ENCODE results near the gene NAB2.

The NAB2 gene

DNA sequence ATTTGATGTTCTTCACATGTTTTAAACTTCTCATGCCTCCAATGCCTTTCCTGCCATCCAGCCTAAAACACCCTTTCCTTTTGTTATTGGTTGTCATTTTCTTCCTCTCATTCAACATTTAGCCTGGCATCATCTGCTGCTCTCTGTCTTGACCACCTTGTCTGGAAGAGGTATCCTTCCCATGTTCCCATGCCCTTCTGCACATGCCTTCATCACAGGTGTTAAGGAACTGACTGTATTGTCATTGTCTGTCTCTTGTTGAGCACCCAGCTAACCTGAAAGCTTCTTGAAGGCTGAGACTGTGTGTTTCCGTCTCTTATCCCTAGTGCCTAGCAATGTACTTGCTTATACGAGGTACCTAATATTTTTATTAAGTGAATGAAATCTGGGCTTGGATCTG, 34.9 kb downstream of the NAB2 start:
- peaks cover 7% of the 10 kb centered on the region; the same call in 1 of the 2 replicates for H3K27me3 ChIP-seq (ENCODE audit: insufficient read depth, low read length)
- H3K9ac ChIP-seq (ENCODE audit: low read depth, low read length) = no peak overlapping the region
- H3K27ac ChIP-seq (ENCODE audit: low read length) = no peak overlapping the region
- no peak overlapping the region for H3K4me3 ChIP-seq (ENCODE audit: low read length)
- H3K4me1 ChIP-seq (ENCODE audit: insufficient read depth, low read length) = no peaks in the 10 kb centered on the region
- H3K36me3 ChIP-seq (ENCODE audit: insufficient read depth, low read depth, low read length) = no peaks in the 10 kb centered on the region
- no peaks in the 10 kb centered on the region for H3K9me3 ChIP-seq (ENCODE audit: insufficient read depth, low read depth, low read length)

DNA sequence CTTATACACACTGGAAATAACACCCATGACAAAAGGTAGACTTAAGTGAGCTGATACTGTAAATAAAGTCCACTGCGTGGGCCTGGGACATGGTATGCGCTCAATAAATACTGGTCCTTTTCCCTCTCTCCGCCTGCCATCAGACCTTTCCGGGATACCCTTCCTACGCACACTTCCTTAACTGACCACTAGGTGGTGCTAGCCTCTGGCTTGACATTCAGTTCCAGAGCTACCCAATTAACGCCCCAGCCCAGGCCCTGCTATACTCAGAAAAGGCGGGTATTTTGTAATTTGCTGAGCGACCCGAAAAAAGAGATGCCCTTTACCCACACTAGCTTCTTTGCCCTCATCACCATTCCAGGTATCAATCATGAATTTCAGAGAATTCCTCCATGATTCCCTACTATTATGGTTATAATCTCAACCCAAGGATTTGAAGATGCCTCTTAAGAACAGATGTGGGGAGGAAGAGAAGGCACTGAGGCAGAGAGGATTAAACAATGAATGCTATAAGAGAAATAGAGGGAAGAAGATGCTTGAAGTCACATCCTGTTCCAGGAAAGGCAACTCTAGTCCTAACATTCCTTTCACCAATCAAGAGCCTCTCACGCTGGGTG, 35.5 kb downstream of the NAB2 start:
- Histone ChIP-seq H3K9me3 (ENCODE audit: insufficient read depth, low read depth, low read length) (no peaks in the 10 kb centered on the region), H3K27ac (ENCODE audit: low read length) (no peak overlapping the region), H3K9ac (ENCODE audit: low read depth, low read length) (no peak overlapping the region), H3K4me1 (ENCODE audit: insufficient read depth, low read length) (no peaks in the 10 kb centered on the region), H3K4me3 (ENCODE audit: low read length) (no peak overlapping the region), H3K36me3 (ENCODE audit: insufficient read depth, low read depth, low read length) (no peaks in the 10 kb centered on the region), H3K27me3 (ENCODE audit: insufficient read depth, low read length) (peaks cover 7% of the 10 kb centered on the region; the same call in 1 of the 2 replicates)

DNA sequence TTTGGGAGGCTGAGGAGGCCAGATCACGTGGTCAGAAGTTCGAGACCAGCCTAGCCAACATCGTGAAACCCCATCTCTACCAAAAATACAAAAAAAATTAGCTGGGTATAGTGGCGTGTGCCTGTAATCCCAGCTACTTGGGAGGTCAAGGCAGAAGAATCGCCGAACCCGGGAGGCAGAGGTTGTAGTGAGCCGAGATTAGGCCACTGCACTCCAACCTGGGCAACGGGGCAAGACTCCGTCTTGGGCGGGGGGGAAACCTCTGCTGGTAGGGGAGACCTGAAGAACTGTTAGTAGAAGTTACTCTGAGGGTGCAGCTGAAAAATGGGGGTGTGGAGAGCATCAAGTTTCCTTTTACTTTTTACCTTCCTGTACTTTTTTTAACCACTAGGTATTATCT, 37.1 kb downstream of the NAB2 start:
- Histone ChIP-seq H3K4me1 (ENCODE audit: insufficient read depth, low read length) (peaks cover 15% of the 10 kb centered on the region), H3K27me3 (ENCODE audit: insufficient read depth, low read length) (peaks cover 7% of the 10 kb centered on the region; the same call in 1 of the 2 replicates), H3K27ac (ENCODE audit: low read length) (no peak overlapping the region), H3K9ac (ENCODE audit: low read depth, low read length) (no peak overlapping the region), H3K4me3 (ENCODE audit: low read length) (no peak overlapping the region), H3K9me3 (ENCODE audit: insufficient read depth, low read depth, low read length) (no peaks in the 10 kb centered on the region), H3K36me3 (ENCODE audit: insufficient read depth, low read depth, low read length) (no peaks in the 10 kb centered on the region)

DNA sequence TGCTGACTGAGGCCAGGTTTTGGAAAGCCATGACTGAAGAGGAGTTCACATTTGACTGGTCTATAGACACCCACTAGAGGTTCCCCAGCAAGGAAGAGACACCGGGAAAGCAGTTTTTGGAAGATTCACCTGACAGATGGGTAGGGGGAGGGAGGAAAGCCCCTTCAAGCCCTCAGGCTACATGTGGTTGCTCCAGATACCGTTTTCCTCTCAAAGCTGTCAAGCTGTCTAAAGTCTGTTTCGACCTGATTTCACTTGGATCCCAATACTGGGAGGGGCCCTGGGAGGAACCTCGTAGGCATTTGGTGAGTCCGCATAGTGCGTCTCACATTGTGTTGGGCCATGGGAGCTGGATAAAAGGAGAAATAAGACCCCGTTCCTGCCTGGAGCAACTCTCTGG, 37.6 kb downstream of the NAB2 start:
- peak overlapping the region; percentile 94; the same call in 1 of the 2 replicates for H3K4me3 ChIP-seq (ENCODE audit: low read length)
- peaks cover 7% of the 10 kb centered on the region; the same call in 1 of the 2 replicates for H3K27me3 ChIP-seq (ENCODE audit: insufficient read depth, low read length)
- no peak overlapping the region for H3K27ac ChIP-seq (ENCODE audit: low read length)
- H3K36me3 ChIP-seq (ENCODE audit: insufficient read depth, low read depth, low read length) = no peaks in the 10 kb centered on the region
- H3K4me1 ChIP-seq (ENCODE audit: insufficient read depth, low read length) = peaks cover 20% of the 10 kb centered on the region
- peak overlapping the region; percentile 88; the same call in 1 of the 2 replicates for H3K9ac ChIP-seq (ENCODE audit: low read depth, low read length)
- H3K9me3 ChIP-seq (ENCODE audit: insufficient read depth, low read depth, low read length) = no peaks in the 10 kb centered on the region

DNA sequence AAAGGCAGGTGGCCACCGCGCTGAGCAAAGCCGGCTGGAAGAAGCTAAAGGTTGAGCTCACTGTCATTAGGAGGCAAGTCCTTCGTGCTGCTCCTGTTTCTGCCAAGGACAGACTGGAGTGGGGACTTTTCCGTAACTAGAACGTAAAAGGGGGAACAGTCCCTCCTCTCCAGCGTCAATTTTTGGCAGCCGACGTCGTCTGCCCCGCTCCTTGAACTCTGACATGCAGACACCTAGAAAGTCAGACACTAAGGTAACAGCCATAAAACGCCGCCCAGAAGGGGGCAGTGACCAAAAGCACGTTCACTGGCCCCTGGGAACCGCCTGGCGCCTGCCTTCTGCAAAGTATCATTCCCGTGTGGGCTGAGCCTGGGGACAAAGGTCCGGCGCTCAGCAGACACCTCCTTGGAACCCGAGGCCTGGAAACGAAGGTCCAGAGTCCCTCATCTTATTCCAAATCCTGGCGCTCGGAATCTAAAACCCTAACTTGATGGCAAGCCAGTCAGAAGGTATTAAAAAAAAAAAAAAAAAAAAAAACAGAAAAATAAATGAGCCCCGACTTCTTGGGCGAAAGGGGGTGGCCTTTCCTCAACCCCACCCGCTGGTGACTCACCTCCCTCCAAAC, 38.3 kb downstream of the NAB2 start:
- Histone ChIP-seq H3K27ac (ENCODE audit: low read length) (no peak overlapping the region), H3K9ac (ENCODE audit: low read depth, low read length) (peak overlapping the region; percentile 88; the same call in 1 of the 2 replicates), H3K36me3 (ENCODE audit: insufficient read depth, low read depth, low read length) (peaks cover 5% of the 10 kb centered on the region; the same call in 1 of the 2 replicates), H3K4me1 (ENCODE audit: insufficient read depth, low read length) (peaks cover 27% of the 10 kb centered on the region), H3K4me3 (ENCODE audit: low read length) (peak overlapping the region; percentile 94), H3K27me3 (ENCODE audit: insufficient read depth, low read length) (peaks cover 7% of the 10 kb centered on the region; the same call in 1 of the 2 replicates), H3K9me3 (ENCODE audit: insufficient read depth, low read depth, low read length) (no peaks in the 10 kb centered on the region)

DNA sequence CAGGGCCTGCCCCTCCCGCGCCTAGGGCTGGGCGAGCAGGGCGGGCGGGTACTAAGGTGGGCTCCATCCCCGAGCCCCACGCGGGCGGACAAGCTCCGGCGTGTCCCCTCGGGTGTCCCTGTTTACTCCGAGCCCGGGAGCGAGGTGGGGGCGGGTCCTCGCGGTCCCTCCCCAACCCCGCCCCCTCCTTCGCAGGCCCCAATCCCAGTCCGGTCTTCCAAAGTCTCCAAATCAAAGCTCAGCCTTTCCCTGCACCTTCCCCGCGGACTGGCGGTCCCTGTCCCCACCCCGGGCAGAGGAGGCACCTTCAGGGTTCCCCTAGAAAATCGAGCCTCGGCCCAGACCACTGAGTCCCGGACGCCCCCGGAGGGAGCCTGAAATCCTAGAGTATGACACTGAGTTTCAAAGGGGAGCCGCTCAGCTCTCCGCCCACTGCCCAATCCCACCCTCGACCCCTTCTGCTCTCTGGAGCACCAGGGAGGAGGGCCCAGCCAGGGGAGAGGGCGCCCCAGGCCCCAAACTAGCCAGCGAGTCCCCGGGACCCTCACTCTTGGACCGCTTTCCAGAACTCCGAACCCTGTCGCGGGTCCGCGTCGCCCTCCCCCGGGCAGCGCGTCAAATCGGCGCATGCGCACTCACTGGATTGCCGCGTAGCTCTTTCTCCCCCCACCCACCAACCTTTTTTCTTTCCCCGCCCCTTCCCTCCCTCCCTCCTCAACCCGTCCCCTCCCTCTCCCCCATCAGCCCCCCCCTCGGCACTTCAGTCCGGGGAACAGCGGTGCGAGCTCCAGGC, 39.0 kb downstream of the NAB2 start, which contains the start of gene LRP1:
TSS of gene LRP1 (plus strand) at position 758 of the 793 bp plus-strand sequence. CDS start 482 bp downstream, outside the sequence.
- Histone ChIP-seq H3K4me3 (ENCODE audit: low read length) (peak within 1 kb of the TSS; percentile 94), H3K4me1 (ENCODE audit: insufficient read depth, low read length) (peaks cover 34% of the 10 kb centered on the region), H3K36me3 (ENCODE audit: insufficient read depth, low read depth, low read length) (peaks cover 5% of the 10 kb centered on the region; the same call in 1 of the 2 replicates), H3K9ac (ENCODE audit: low read depth, low read length) (peak within 1 kb of the TSS; percentile 96; the same call in 1 of the 2 replicates), H3K27ac (ENCODE audit: low read length) (peak within 1 kb of the TSS; percentile 80), H3K27me3 (ENCODE audit: insufficient read depth, low read length) (peaks cover 7% of the 10 kb centered on the region; the same call in 1 of the 2 replicates), H3K9me3 (ENCODE audit: insufficient read depth, low read depth, low read length) (no peaks in the 10 kb centered on the region)

DNA sequence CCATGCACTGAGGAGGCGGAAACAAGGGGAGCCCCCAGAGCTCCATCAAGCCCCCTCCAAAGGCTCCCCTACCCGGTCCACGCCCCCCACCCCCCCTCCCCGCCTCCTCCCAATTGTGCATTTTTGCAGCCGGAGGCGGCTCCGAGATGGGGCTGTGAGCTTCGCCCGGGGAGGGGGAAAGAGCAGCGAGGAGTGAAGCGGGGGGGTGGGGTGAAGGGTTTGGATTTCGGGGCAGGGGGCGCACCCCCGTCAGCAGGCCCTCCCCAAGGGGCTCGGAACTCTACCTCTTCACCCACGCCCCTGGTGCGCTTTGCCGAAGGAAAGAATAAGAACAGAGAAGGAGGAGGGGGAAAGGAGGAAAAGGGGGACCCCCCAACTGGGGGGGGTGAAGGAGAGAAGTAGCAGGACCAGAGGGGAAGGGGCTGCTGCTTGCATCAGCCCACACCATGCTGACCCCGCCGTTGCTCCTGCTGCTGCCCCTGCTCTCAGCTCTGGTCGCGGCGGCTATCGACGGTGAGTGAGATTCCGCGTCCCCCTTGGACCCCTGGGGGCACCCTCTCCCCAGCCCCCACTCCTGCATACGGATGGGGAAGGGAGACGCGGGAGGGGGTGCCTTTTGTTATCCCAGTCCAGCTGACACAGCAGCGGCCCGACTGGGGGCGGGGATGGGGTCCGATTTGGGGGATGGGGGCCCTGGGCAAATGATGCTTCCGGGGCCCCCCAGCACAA, 39.8 kb downstream of the NAB2 start:
- H3K27me3 ChIP-seq (ENCODE audit: insufficient read depth, low read length) = peaks cover 7% of the 10 kb centered on the region; the same call in 1 of the 2 replicates
- H3K9ac ChIP-seq (ENCODE audit: low read depth, low read length) = peak overlapping the region; percentile 96; the same call in 1 of the 2 replicates
- peak overlapping the region; percentile 94 for H3K4me3 ChIP-seq (ENCODE audit: low read length)
- H3K9me3 ChIP-seq (ENCODE audit: insufficient read depth, low read depth, low read length) = no peaks in the 10 kb centered on the region
- H3K27ac ChIP-seq (ENCODE audit: low read length) = peak overlapping the region; percentile 71
- peaks cover 39% of the 10 kb centered on the region for H3K4me1 ChIP-seq (ENCODE audit: insufficient read depth, low read length)
- peaks cover 5% of the 10 kb centered on the region; the same call in 1 of the 2 replicates for H3K36me3 ChIP-seq (ENCODE audit: insufficient read depth, low read depth, low read length)

DNA sequence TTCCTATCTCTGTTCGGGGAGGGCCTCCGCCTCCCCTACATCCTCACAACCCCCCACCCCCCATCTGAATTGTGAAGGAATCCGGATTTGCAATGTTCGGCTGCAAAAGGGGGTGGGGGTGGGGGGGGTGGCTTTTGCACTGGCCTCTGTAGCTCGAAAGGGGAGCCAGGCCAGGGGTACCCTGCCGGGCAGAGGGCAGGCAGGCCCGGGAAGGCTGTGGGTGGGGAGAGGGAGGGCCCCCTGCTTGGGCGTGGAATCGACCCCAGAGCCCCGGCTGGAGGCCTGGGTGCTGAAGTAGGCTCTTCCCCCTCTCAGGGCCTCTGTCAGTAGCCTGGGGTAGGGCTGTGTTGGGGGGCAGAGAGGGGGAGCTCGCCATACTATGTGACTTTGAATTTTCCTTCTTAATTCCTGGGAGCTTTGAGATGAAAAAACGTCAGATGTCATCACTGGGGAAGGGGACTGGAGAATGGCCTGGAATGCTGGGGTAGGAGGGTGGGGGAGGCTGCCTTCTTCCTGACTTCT, 40.5 kb downstream of the NAB2 start:
- Histone ChIP-seq H3K9me3 (ENCODE audit: insufficient read depth, low read depth, low read length) (no peaks in the 10 kb centered on the region), H3K27ac (ENCODE audit: low read length) (peak overlapping the region; percentile 71), H3K36me3 (ENCODE audit: insufficient read depth, low read depth, low read length) (peaks cover 5% of the 10 kb centered on the region; the same call in 1 of the 2 replicates), H3K4me1 (ENCODE audit: insufficient read depth, low read length) (peaks cover 46% of the 10 kb centered on the region), H3K9ac (ENCODE audit: low read depth, low read length) (peak overlapping the region; percentile 96; the same call in 1 of the 2 replicates), H3K4me3 (ENCODE audit: low read length) (peak overlapping the region; percentile 94), H3K27me3 (ENCODE audit: insufficient read depth, low read length) (peaks cover 7% of the 10 kb centered on the region; the same call in 1 of the 2 replicates)

DNA sequence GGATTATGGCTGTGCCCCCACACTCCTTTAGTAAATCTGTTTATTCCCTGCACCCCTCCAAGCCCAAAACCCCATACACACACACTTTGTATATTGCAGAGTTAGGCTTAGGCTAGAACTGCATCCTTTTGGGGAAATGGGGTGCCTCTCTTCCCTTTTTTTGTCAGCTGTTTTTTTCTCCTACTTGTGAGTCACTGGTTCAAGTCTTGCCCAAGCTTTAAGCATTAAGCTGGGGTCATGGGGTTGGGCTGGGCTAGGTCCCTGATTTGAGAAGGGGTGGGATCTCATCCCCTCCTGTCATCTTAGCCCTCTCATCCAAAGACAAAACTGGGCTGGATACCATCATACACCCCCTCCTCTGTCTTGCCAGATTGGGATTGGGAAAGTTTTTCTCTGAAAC, 41.0 kb downstream of the NAB2 start:
- Histone ChIP-seq H3K27ac (ENCODE audit: low read length) (peak overlapping the region; percentile 71), H3K36me3 (ENCODE audit: insufficient read depth, low read depth, low read length) (peaks cover 5% of the 10 kb centered on the region; the same call in 1 of the 2 replicates), H3K9me3 (ENCODE audit: insufficient read depth, low read depth, low read length) (no peaks in the 10 kb centered on the region), H3K4me1 (ENCODE audit: insufficient read depth, low read length) (peaks cover 47% of the 10 kb centered on the region), H3K27me3 (ENCODE audit: insufficient read depth, low read length) (peaks cover 7% of the 10 kb centered on the region; the same call in 1 of the 2 replicates), H3K9ac (ENCODE audit: low read depth, low read length) (peak overlapping the region; percentile 96; the same call in 1 of the 2 replicates), H3K4me3 (ENCODE audit: low read length) (peak overlapping the region; percentile 94)

DNA sequence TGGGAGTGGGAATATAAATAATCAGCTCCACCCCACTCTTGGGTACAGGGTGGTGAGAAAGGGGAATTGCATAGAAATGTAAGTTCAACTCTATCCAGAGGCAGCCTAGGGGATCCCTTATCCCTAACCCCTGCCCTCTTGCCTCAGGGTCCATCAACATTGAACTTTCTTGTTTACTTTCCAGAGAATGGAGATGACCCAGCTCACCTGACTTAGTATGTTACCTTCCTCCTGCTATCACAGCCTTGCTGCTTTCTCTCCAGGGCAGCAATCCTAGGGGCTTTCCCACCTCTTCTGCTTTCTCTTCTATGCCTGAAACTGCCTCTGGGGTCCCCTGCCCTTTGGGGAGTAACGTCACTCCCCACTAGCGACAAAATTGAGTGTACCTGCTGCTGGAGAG, 42.0 kb downstream of the NAB2 start:
- Histone ChIP-seq H3K9ac (ENCODE audit: low read depth, low read length) (peak overlapping the region; percentile 96; the same call in 1 of the 2 replicates), H3K27ac (ENCODE audit: low read length) (no peak overlapping the region), H3K36me3 (ENCODE audit: insufficient read depth, low read depth, low read length) (peaks cover 5% of the 10 kb centered on the region; the same call in 1 of the 2 replicates), H3K4me3 (ENCODE audit: low read length) (peak overlapping the region; percentile 94), H3K9me3 (ENCODE audit: insufficient read depth, low read depth, low read length) (no peaks in the 10 kb centered on the region), H3K27me3 (ENCODE audit: insufficient read depth, low read length) (peaks cover 7% of the 10 kb centered on the region; the same call in 1 of the 2 replicates), H3K4me1 (ENCODE audit: insufficient read depth, low read length) (peaks cover 57% of the 10 kb centered on the region)
